ENCODE results near the gene SLC8A1. TPM values are rescaled to one million over a fixed set of nuclear protein-coding genes. Genes with fewer than 3 reads are reported as not detected.

Gene SLC8A1
- total and polyA plus RNA-seq, 10 of the 15 experiments (the other 5 are each of a cell fraction or from before 2014, with no cell fraction given) = under 0.01 to 1.2 (median 0.01) TPM; not detected in 3

- no peak for TF ChIP-seq RELB (IDR thresholded peaks at IDR 0.05; ENCODE audit: low read depth)
- TF ChIP-seq ZNF687 (IDR thresholded peaks at IDR 0.05) = no peak
- no peak for TF ChIP-seq ZNF207 (IDR thresholded peaks at IDR 0.05; ENCODE audit: borderline replicate concordance)
Observed at GRCh38 chr2:40193670-40194026, 258.2 kb downstream of the SLC8A1 start (continued).

- TF ChIP-seq RUNX3 (IDR thresholded peaks at IDR 0.05; ENCODE audit: low read length) (no peak), RB1 (IDR thresholded peaks at IDR 0.05; ENCODE audit: borderline replicate concordance) (no peak), SUPT20H (IDR thresholded peaks at IDR 0.05; ENCODE audit: borderline replicate concordance, control insufficient read depth, low read depth, low read length) (no peak), NRF1 (conservative IDR thresholded peaks at IDR 0.05; ENCODE audit: low read depth, low read length) (no peak), ZSCAN29 (IDR thresholded peaks at IDR 0.05) (no peak), TCF3 (IDR thresholded peaks at IDR 0.05; ENCODE audit: borderline replicate concordance, insufficient read depth, low read depth, low read length) (no peak), CHD4 (IDR thresholded peaks at IDR 0.05) (no peak), PBX3 (IDR thresholded peaks at IDR 0.05; ENCODE audit: insufficient replicate concordance, low read depth, low read length) (no peak), HDAC6 (IDR thresholded peaks at IDR 0.05; ENCODE audit: unreplicated experiment) (no peak), FOXM1 (IDR thresholded peaks at IDR 0.05; ENCODE audit: low read depth, low read length) (no peak), CREB1 (IDR thresholded peaks at IDR 0.05; ENCODE audit: low read depth) (no peak)
- in situ Hi-C loops (cut with MboI) (no loop called here), intact Hi-C loops (cut with micrococcal nuclease; ENCODE audit: unreplicated experiment) (no loop called here)
- 31% methylated on average over 6 of the region's 6 CpGs for WGBS (ENCODE audit: insufficient coverage, insufficient replicate concordance, low lambda C conversion rate, missing lambda C conversion rate)
- FAIRE-seq (no peak), DNase-seq (ENCODE audit: low read depth, low spot score) (no peak), ATAC-seq (no peak)
- no peaks in the 10 kb centered on the region for H3K36me3 ChIP-seq (ENCODE audit: control insufficient read depth in 2 of 2, insufficient read depth in 2 of 2, low read length in 1 of 2)
- CTCF ChIA-PET = no interaction called here
- no peaks in the 10 kb centered on the region for H3K79me2 ChIP-seq (ENCODE audit: control insufficient read depth, insufficient read depth, low read length)
- no peaks in the 10 kb centered on the region for H4K20me1 ChIP-seq (ENCODE audit: control insufficient read depth, insufficient read depth)
- no peak overlapping the region for H2AFZ ChIP-seq (ENCODE audit: control insufficient read depth, low read depth, low read length)
- no peaks in the 10 kb centered on the region for H3K9me3 ChIP-seq (replicated peaks; ENCODE audit: control insufficient read depth, insufficient read depth, low read length)
- SMC1A ChIA-PET (ENCODE audit: uncharacterized antibody, unreplicated experiment) = no interaction called here
- H3K4me1 ChIP-seq (ENCODE audit: control insufficient read depth, insufficient read depth, low read length) = no peaks in the 10 kb centered on the region
- H3K9ac ChIP-seq (ENCODE audit: control insufficient read depth, insufficient read depth, low read length) = no peak overlapping the region
- H3K27ac ChIP-seq (ENCODE audit: control insufficient read depth, insufficient read depth) = no peak overlapping the region
- H3K4me2 ChIP-seq (ENCODE audit: control insufficient read depth, insufficient read depth) = no peak overlapping the region
- no peak overlapping the region for H3K4me3 ChIP-seq
- H3K27me3 ChIP-seq (replicated peaks in 1 of 2; ENCODE audit: control insufficient read depth in 2 of 2, insufficient read depth in 2 of 2, low read length in 1 of 2) = no peaks in the 10 kb centered on the region
- no TSS peak for BruUV-seq (replicated peaks)
- POLR2A ChIA-PET = no interaction called here
- RAD21 ChIA-PET (ENCODE audit: unreplicated experiment) = no interaction called here
Observed at GRCh38 chr2:40192864-40193669, 258.8 kb downstream of the SLC8A1 start.

Measured in GM12878 (cell line).